ENCODE data around the gene RRN3.

GRCh38 chr16:15057681-15058417 is 36.2 kb downstream of the RRN3 start:
- TF ChIP-seq CTCF (IDR thresholded peaks at IDR 0.05; ENCODE audit: insufficient read depth, low read length, poor library complexity, severe bottlenecking) (no peak), EZH2phosphoT487 (conservative IDR thresholded peaks at IDR 0.05; ENCODE audit: low read length) (no peak)

Data from SU-DHL-6 (cell line).